Osteocyte (in vitro differentiated cells): ENCODE results near the gene NSUN5. TPM values are rescaled to one million over a fixed set of nuclear protein-coding genes. Genes with fewer than 3 reads are reported as not detected.

ENCODE experiments used
- DNase-seq: peaks from one replicate; pipeline ENCODE4 v3.0.0; 2021; ENCODE audit warnings: mixed read lengths; ENCODE audit not compliant: unreplicated experiment; ENCODE audit errors: extremely low spot score
- H3K27ac Mint-ChIP-seq: one replicate; pipeline ENCODE4 v1.8.0; 2021; ENCODE audit warnings: mild to moderate bottlenecking, mixed read lengths; ENCODE audit not compliant: unreplicated experiment
- H3K27me3 Mint-ChIP-seq: one replicate; pipeline ENCODE4 v1.8.0; 2021; ENCODE audit warnings: mixed read lengths; ENCODE audit not compliant: unreplicated experiment
- H3K36me3 Mint-ChIP-seq: one replicate; pipeline ENCODE4 v1.8.0; 2021; ENCODE audit warnings: mixed read lengths; ENCODE audit not compliant: unreplicated experiment
- H3K4me1 Mint-ChIP-seq: one replicate; pipeline ENCODE4 v1.8.0; 2021; ENCODE audit warnings: mixed read lengths; ENCODE audit not compliant: unreplicated experiment
- H3K4me3 Mint-ChIP-seq: one replicate; pipeline ENCODE4 v1.8.0; 2021; ENCODE audit warnings: mild to moderate bottlenecking, moderate library complexity, mixed read lengths; ENCODE audit not compliant: unreplicated experiment
- H3K9me3 Mint-ChIP-seq: one replicate; pipeline ENCODE4 v1.8.0; 2021; ENCODE audit warnings: mixed read lengths; ENCODE audit not compliant: unreplicated experiment
- CTCF ChIP-seq: fragments of 200-600 bp; sonication (generic); IDR thresholded peaks from 2 replicates; pipeline ENCODE4 v1.5.0; 2021; ENCODE audit warnings: antibody characterized with exemption, mild to moderate bottlenecking, moderate library complexity
- total RNA-seq: library from RNA; stranded (reverse); gene quantifications from 2 replicates; pipeline ENCODE4 v1.2.1, GENCODE V29; 2021

The NSUN5 gene
- total RNA-seq, 1 donor from 2014 or later: 22.6 TPM

- H3K4me1 Mint-ChIP-seq: peaks cover 11% of the 10 kb centered on the region
- no peak overlapping the region for H3K27ac Mint-ChIP-seq
- H3K4me3 Mint-ChIP-seq: no peak overlapping the region
- no peaks in the 10 kb centered on the region for H3K36me3 Mint-ChIP-seq
- no peak for DNase-seq
- TF ChIP-seq CTCF: no peak
- H3K27me3 Mint-ChIP-seq: peaks cover 12% of the 10 kb centered on the region
- no peaks in the 10 kb centered on the region for H3K9me3 Mint-ChIP-seq
These were observed 36.9 kb upstream of the NSUN5 start for GRCh38 chr7:73345538-73345937.

- peaks cover 22% of the 10 kb centered on the region for H3K27me3 Mint-ChIP-seq
- H3K9me3 Mint-ChIP-seq: no peaks in the 10 kb centered on the region
- no peak overlapping the region for H3K27ac Mint-ChIP-seq
- no peak overlapping the region for H3K4me3 Mint-ChIP-seq
- H3K36me3 Mint-ChIP-seq: no peaks in the 10 kb centered on the region
- TF ChIP-seq CTCF: no peak
- peaks cover 11% of the 10 kb centered on the region for H3K4me1 Mint-ChIP-seq
- no peak for DNase-seq
These were observed 35.2 kb upstream of the NSUN5 start for GRCh38 chr7:73343671-73344380.

GRCh38 chr7:73342645-73343044, 34.0 kb upstream of the NSUN5 start:
- no peak overlapping the region for H3K4me3 Mint-ChIP-seq
- H3K9me3 Mint-ChIP-seq: no peaks in the 10 kb centered on the region
- TF ChIP-seq CTCF: peak; percentile 76
- H3K27me3 Mint-ChIP-seq: peaks cover 22% of the 10 kb centered on the region
- no peak for DNase-seq
- peaks cover 11% of the 10 kb centered on the region for H3K4me1 Mint-ChIP-seq
- H3K27ac Mint-ChIP-seq: no peak overlapping the region
- H3K36me3 Mint-ChIP-seq: no peaks in the 10 kb centered on the region

- H3K9me3 Mint-ChIP-seq: no peaks in the 10 kb centered on the region
- peaks cover 11% of the 10 kb centered on the region for H3K4me1 Mint-ChIP-seq
- no peak for TF ChIP-seq CTCF
- DNase-seq: no peak
- H3K4me3 Mint-ChIP-seq: no peak overlapping the region
- H3K27me3 Mint-ChIP-seq: peaks cover 25% of the 10 kb centered on the region
- no peak overlapping the region for H3K27ac Mint-ChIP-seq
- no peaks in the 10 kb centered on the region for H3K36me3 Mint-ChIP-seq
These were observed 33.3 kb upstream of the NSUN5 start for GRCh38 chr7:73341877-73342276.

- Mint-ChIP-seq H3K9me3 (no peaks in the 10 kb centered on the region), H3K27me3 (peaks cover 33% of the 10 kb centered on the region), H3K36me3 (no peaks in the 10 kb centered on the region), H3K4me3 (no peak overlapping the region), H3K4me1 (peaks cover 11% of the 10 kb centered on the region), H3K27ac (no peak overlapping the region)
- no peak for DNase-seq
- TF ChIP-seq CTCF: no peak
These were observed 31.9 kb upstream of the NSUN5 start for GRCh38 chr7:73340514-73340913.
